Muscle layer of colon (tissue), 2 donors: ENCODE results near the gene GOLGA8K.
"Not testable (repeated sequence)": the region's sequence is repeated elsewhere in the genome, so short reads cannot be mapped to it uniquely, and the experiment has no call there.

Experiments
- H3K27ac ChIP-seq: one replicate; pipeline ENCODE4 v1.7.0; 2013; ENCODE audit warnings: low read depth, mild to moderate bottlenecking, low read length, moderate library complexity
- H3K27me3 ChIP-seq, 2 donors: one replicate each; pipeline ENCODE4 v1.7.0; 2013; ENCODE audit warnings: low read length in 2 of 2, mild to moderate bottlenecking in 2 of 2; ENCODE audit not compliant: insufficient read depth in 2 of 2, control insufficient read depth in 1 of 2
- H3K36me3 ChIP-seq: one replicate; pipeline ENCODE4 v1.7.0; 2013; ENCODE audit warnings: mild to moderate bottlenecking, low read length; ENCODE audit not compliant: insufficient read depth
- H3K4me1 ChIP-seq: one replicate; pipeline ENCODE4 v1.7.0; 2013; ENCODE audit warnings: mild to moderate bottlenecking, low read length; ENCODE audit not compliant: insufficient read depth
- H3K4me3 ChIP-seq, 2 donors: one replicate each; pipeline ENCODE4 v1.7.0; 2013; ENCODE audit warnings: low read length in 2 of 2, low read depth in 1 of 2, mild to moderate bottlenecking in 1 of 2, moderate library complexity in 1 of 2
- H3K9ac ChIP-seq: one replicate; pipeline ENCODE4 v1.7.0; 2013; ENCODE audit warnings: low read length
- H3K9me3 ChIP-seq: one replicate; pipeline ENCODE4 v1.7.0; 2013; ENCODE audit warnings: mild to moderate bottlenecking, low read length
- donor health status: abdominal sarcoma.
- donor health status: Adenocarcinoma of cecum.

Gene GOLGA8K

GRCh38 chr15:32403192-32403591, at the start of gene GOLGA8K:
TSS of gene GOLGA8K (minus strand) at chr15:32403292. CDS start at chr15:32403194, 98 bp downstream.
- not testable (repeated sequence) for H3K9ac ChIP-seq, H3K9me3 ChIP-seq, H3K27me3 ChIP-seq, H3K36me3 ChIP-seq, H3K4me1 ChIP-seq, H3K4me3 ChIP-seq, H3K27ac ChIP-seq

GRCh38 chr15:32440445-32440977, 37.4 kb upstream of the GOLGA8K start:
- H3K4me1 ChIP-seq = not testable (repeated sequence)

GRCh38 chr15:32434102-32434963, 31.2 kb upstream of the GOLGA8K start:
- not testable (repeated sequence) for H3K4me1 ChIP-seq, H3K9me3 ChIP-seq, H3K27ac ChIP-seq, H3K4me3 ChIP-seq, H3K9ac ChIP-seq, H3K36me3 ChIP-seq, H3K27me3 ChIP-seq

More at GRCh38 chr15:32440445-32440977, 37.4 kb upstream of the GOLGA8K start:
- H3K27me3 ChIP-seq, H3K4me3 ChIP-seq, H3K27ac ChIP-seq, H3K9me3 ChIP-seq, H3K36me3 ChIP-seq, H3K9ac ChIP-seq: not testable (repeated sequence)

GRCh38 chr15:32427635-32428034, 24.5 kb upstream of the GOLGA8K start:
- not testable (repeated sequence) for H3K27me3 ChIP-seq, H3K4me1 ChIP-seq, H3K4me3 ChIP-seq, H3K9ac ChIP-seq, H3K36me3 ChIP-seq, H3K9me3 ChIP-seq, H3K27ac ChIP-seq

- not testable (repeated sequence) for H3K27me3 ChIP-seq, H3K4me3 ChIP-seq, H3K9ac ChIP-seq, H3K4me1 ChIP-seq, H3K9me3 ChIP-seq, H3K27ac ChIP-seq, H3K36me3 ChIP-seq
Measured at GRCh38 chr15:32426511-32426910, 23.4 kb upstream of the GOLGA8K start.

- H3K4me3 ChIP-seq, H3K9me3 ChIP-seq, H3K36me3 ChIP-seq, H3K27ac ChIP-seq, H3K27me3 ChIP-seq, H3K9ac ChIP-seq, H3K4me1 ChIP-seq: not testable (repeated sequence)
Measured at GRCh38 chr15:32407903-32408302, 4.8 kb upstream of the GOLGA8K start.

GRCh38 chr15:32396522-32396921, 6.6 kb downstream of the GOLGA8K start:
- not testable (repeated sequence) for H3K36me3 ChIP-seq, H3K27ac ChIP-seq, H3K4me3 ChIP-seq, H3K27me3 ChIP-seq, H3K9me3 ChIP-seq, H3K4me1 ChIP-seq, H3K9ac ChIP-seq

GRCh38 chr15:32394745-32395144, 8.3 kb downstream of the GOLGA8K start:
- not testable (repeated sequence) for H3K27me3 ChIP-seq, H3K9me3 ChIP-seq, H3K36me3 ChIP-seq, H3K27ac ChIP-seq, H3K4me1 ChIP-seq, H3K4me3 ChIP-seq, H3K9ac ChIP-seq

GRCh38 chr15:32388050-32388648, 14.9 kb downstream of the GOLGA8K start:
- H3K4me3 ChIP-seq, H3K36me3 ChIP-seq, H3K27ac ChIP-seq, H3K9ac ChIP-seq, H3K4me1 ChIP-seq, H3K27me3 ChIP-seq, H3K9me3 ChIP-seq: not testable (repeated sequence)

GRCh38 chr15:32385823-32386495, 17.1 kb downstream of the GOLGA8K start:
- not testable (repeated sequence) for H3K4me1 ChIP-seq, H3K36me3 ChIP-seq, H3K27ac ChIP-seq, H3K9me3 ChIP-seq, H3K27me3 ChIP-seq, H3K9ac ChIP-seq, H3K4me3 ChIP-seq

GRCh38 chr15:32374185-32374584, 28.9 kb downstream of the GOLGA8K start:
- not testable (repeated sequence) for H3K36me3 ChIP-seq, H3K27ac ChIP-seq, H3K9ac ChIP-seq, H3K4me1 ChIP-seq, H3K27me3 ChIP-seq, H3K4me3 ChIP-seq, H3K9me3 ChIP-seq
